Bone marrow (tissue), 2 donors: ENCODE measurements around the gene NHS.

Source experiments
- DNase-seq, 2 donors: peaks; one replicate each; lab custom pipeline; 2025; lab: John Stamatoyannopoulos, UW

NHS gene

GRCh38 chrX:17622331-17622730, 247.3 kb downstream of the NHS start:
- no peak for DNase-seq

GRCh38 chrX:17623750-17624149, 248.8 kb downstream of the NHS start:
- no peak for DNase-seq

- DNase-seq: no peak
Observed at GRCh38 chrX:17627026-17627425, 252.0 kb downstream of the NHS start.

GRCh38 chrX:17628976-17629375, 254.0 kb downstream of the NHS start:
- DNase-seq: no peak

GRCh38 chrX:17629519-17629918, 254.5 kb downstream of the NHS start:
- DNase-seq: no peak

- DNase-seq: no peak
Observed at GRCh38 chrX:17631647-17632046, 256.6 kb downstream of the NHS start.

- DNase-seq: no peak
Observed at GRCh38 chrX:17632942-17633341, 257.9 kb downstream of the NHS start.

GRCh38 chrX:17633546-17633945, 258.5 kb downstream of the NHS start:
- DNase-seq: no peak

GRCh38 chrX:17634542-17635207, 259.7 kb downstream of the NHS start:
- DNase-seq: no peak

GRCh38 chrX:17635231-17635630, 260.2 kb downstream of the NHS start:
- no peak for DNase-seq

- DNase-seq: no peak
Observed at GRCh38 chrX:17637235-17637634, 262.2 kb downstream of the NHS start.

- no peak for DNase-seq
Observed at GRCh38 chrX:17638731-17639130, 263.7 kb downstream of the NHS start.

- no peak for DNase-seq
Observed at GRCh38 chrX:17642891-17643290, 267.9 kb downstream of the NHS start.

GRCh38 chrX:17643528-17643927, 268.5 kb downstream of the NHS start:
- DNase-seq: no peak

- no peak for DNase-seq
Observed at GRCh38 chrX:17644001-17644400, 269.0 kb downstream of the NHS start.

GRCh38 chrX:17654116-17654515, 279.1 kb downstream of the NHS start:
- DNase-seq: no peak

- DNase-seq: no peak
Observed at GRCh38 chrX:17655211-17656034, 280.4 kb downstream of the NHS start.

GRCh38 chrX:17656035-17656418, 281.0 kb downstream of the NHS start:
- no peak for DNase-seq

GRCh38 chrX:17656556-17656955, 281.6 kb downstream of the NHS start:
- DNase-seq: no peak

- DNase-seq: no peak
Observed at GRCh38 chrX:17662391-17662790, 287.4 kb downstream of the NHS start.

- DNase-seq: no peak
Observed at GRCh38 chrX:17668929-17669328, 293.9 kb downstream of the NHS start.

- DNase-seq: no peak
Observed at GRCh38 chrX:17669458-17669857, 294.5 kb downstream of the NHS start.

- DNase-seq: no peak
Observed at GRCh38 chrX:17669891-17670290, 294.9 kb downstream of the NHS start.

- no peak for DNase-seq
Observed at GRCh38 chrX:17670874-17671273, 295.9 kb downstream of the NHS start.
